H9 (cell line): ENCODE data around the gene GATD1. TPM values are rescaled to one million over a fixed set of nuclear protein-coding genes. Genes with fewer than 3 reads are reported as not detected.

Experiments used
- DNase-seq: peaks from one replicate; pipeline ENCODE4 v3.0.0-alpha.2; 2017
- H2AFZ ChIP-seq: one replicate; pipeline ENCODE4 v1.6.1; 2013; ENCODE audit warnings: mild to moderate bottlenecking, low read length, control low read depth, moderate library complexity
- H2AK5ac ChIP-seq: 2 replicates; pipeline ENCODE4 v1.6.1; 2013; ENCODE audit warnings: low read length, control low read depth, mixed read lengths; ENCODE audit not compliant: insufficient read length
- H2BK120ac ChIP-seq: one replicate; pipeline ENCODE4 v1.6.1; 2013; ENCODE audit warnings: low read depth, mild to moderate bottlenecking, low read length, control low read depth, inconsistent platforms; ENCODE audit not compliant: poor library complexity, severe bottlenecking
- H2BK12ac ChIP-seq: 2 replicates; pipeline ENCODE4 v1.6.1; 2013; ENCODE audit warnings: low read length, control low read depth, mixed read lengths, low read depth; ENCODE audit not compliant: insufficient read length
- H2BK15ac ChIP-seq: 2 replicates; pipeline ENCODE4 v1.6.1; 2013; ENCODE audit warnings: low read depth, low read length, control low read depth
- H2BK20ac ChIP-seq: one replicate; pipeline ENCODE4 v1.6.1; 2013; ENCODE audit warnings: low read depth, mild to moderate bottlenecking, low read length, control low read depth, inconsistent platforms; ENCODE audit not compliant: poor library complexity, severe bottlenecking
- H2BK5ac ChIP-seq: 2 replicates; pipeline ENCODE4 v1.6.1; 2013; ENCODE audit warnings: low read length, control low read depth, mixed read lengths; ENCODE audit not compliant: insufficient read length
- H3K14ac ChIP-seq: 2 replicates; pipeline ENCODE4 v1.6.1; 2013; ENCODE audit warnings: low read length, control low read depth; ENCODE audit not compliant: insufficient read depth
- H3K18ac ChIP-seq: 2 replicates; pipeline ENCODE4 v1.6.1; 2013; ENCODE audit warnings: low read depth, mild to moderate bottlenecking, mixed read lengths, low read length, control low read depth; ENCODE audit not compliant: insufficient read length
- H3K23ac ChIP-seq: 2 replicates; pipeline ENCODE4 v1.6.1; 2013; ENCODE audit warnings: low read length, control low read depth, mixed read lengths, low read depth; ENCODE audit not compliant: insufficient read length
- H3K23me2 ChIP-seq: 2 replicates; pipeline ENCODE4 v1.6.1; 2013; ENCODE audit warnings: low read depth, mild to moderate bottlenecking, mixed read lengths, low read length, control low read depth; ENCODE audit not compliant: insufficient read length, poor library complexity, severe bottlenecking
- H3K27ac ChIP-seq: 2 replicates; pipeline ENCODE4 v1.5.1; 2013; ENCODE audit warnings: low read length, control low read depth, mixed read lengths, low read depth; ENCODE audit not compliant: insufficient read length
- H3K27me3 ChIP-seq: 2 replicates; pipeline ENCODE4 v1.6.1; 2013; ENCODE audit warnings: low read length, control low read depth, inconsistent platforms; ENCODE audit not compliant: insufficient read depth
- H3K4ac ChIP-seq: 2 replicates; pipeline ENCODE4 v1.6.1; 2013; ENCODE audit warnings: low read depth, mild to moderate bottlenecking, control low read depth, inconsistent platforms, low read length, moderate library complexity
- H3K4me1 ChIP-seq: 2 replicates; pipeline ENCODE4 v1.6.1; 2013; ENCODE audit warnings: low read length, control low read depth, inconsistent platforms; ENCODE audit not compliant: insufficient read depth
- H3K4me2 ChIP-seq: 2 replicates; pipeline ENCODE4 v1.6.1; 2013; ENCODE audit warnings: low read length, control low read depth, mixed read lengths; ENCODE audit not compliant: insufficient read length, insufficient read depth
- H3K56ac ChIP-seq: 2 replicates; pipeline ENCODE4 v1.6.1; 2013; ENCODE audit warnings: low read depth, mild to moderate bottlenecking, mixed read lengths, low read length, control low read depth; ENCODE audit not compliant: insufficient read length
- H3K79me1 ChIP-seq: 2 replicates; pipeline ENCODE4 v1.6.1; 2013; ENCODE audit warnings: low read depth, mild to moderate bottlenecking, moderate library complexity, low read length, control low read depth, inconsistent platforms; ENCODE audit not compliant: insufficient read depth, poor library complexity, severe bottlenecking
- H3K79me2 ChIP-seq: 2 replicates; pipeline ENCODE4 v1.6.1; 2013; ENCODE audit warnings: low read length, control low read depth, inconsistent platforms; ENCODE audit not compliant: insufficient read depth
- H3K9ac ChIP-seq: 2 replicates; pipeline ENCODE4 v1.6.1; 2013; ENCODE audit warnings: low read length, control low read depth, mixed read lengths; ENCODE audit not compliant: insufficient read length; ENCODE audit errors: extremely low read depth
- H3K9me3 ChIP-seq: one replicate; pipeline ENCODE4 v1.6.1; 2013; ENCODE audit warnings: low read depth, low read length, inconsistent platforms; ENCODE audit not compliant: control insufficient read depth
- H3T11ph ChIP-seq: one replicate; pipeline ENCODE4 v1.6.1; 2013; ENCODE audit warnings: mild to moderate bottlenecking, low read length, control low read depth, inconsistent platforms
- H4K20me1 ChIP-seq: one replicate; pipeline ENCODE4 v1.6.1; 2013; ENCODE audit not compliant: control insufficient read depth, insufficient read length, insufficient read depth
- H4K5ac ChIP-seq: 2 replicates; pipeline ENCODE4 v1.6.1; 2013; ENCODE audit warnings: low read depth, mild to moderate bottlenecking, mixed read lengths, low read length, control low read depth; ENCODE audit not compliant: insufficient read length
- H4K8ac ChIP-seq: replicated peaks from 2 replicates; pipeline ENCODE4 v1.6.1; 2013; ENCODE audit warnings: low read length, control low read depth, mixed read lengths, low read depth; ENCODE audit not compliant: insufficient read length
- H4K91ac ChIP-seq: 2 replicates; pipeline ENCODE4 v1.6.1; 2013; ENCODE audit warnings: low read depth, mild to moderate bottlenecking, moderate library complexity, mixed read lengths, low read length, control low read depth; ENCODE audit not compliant: insufficient read length
- H3K27ac Mint-ChIP-seq, 3 experiments: 2 replicates in 2 of 3; 3 replicates in 1 of 3; pipeline ENCODE4 v1.8.0; 2020 to 2021; ENCODE audit warnings: mixed read lengths in 3 of 3, mild to moderate bottlenecking in 1 of 3, moderate library complexity in 1 of 3
- H3K27me3 Mint-ChIP-seq: 2 replicates; pipeline ENCODE4 v1.8.0; 2021; ENCODE audit warnings: low read depth, mild to moderate bottlenecking, moderate library complexity, mixed read lengths
- H3K36me3 Mint-ChIP-seq, 3 experiments: 2 replicates in 2 of 3; 3 replicates in 1 of 3; pipeline ENCODE4 v1.8.0; 2020 to 2021; ENCODE audit warnings: low read depth in 3 of 3, mixed read lengths in 3 of 3; ENCODE audit not compliant: insufficient read depth in 1 of 3
- H3K4me1 Mint-ChIP-seq, 2 experiments: 2 replicates each; pipeline ENCODE4 v1.8.0; 2020; ENCODE audit warnings: mixed read lengths in 2 of 2
- H3K4me3 Mint-ChIP-seq, 2 experiments: 2 replicates in 1 of 2; 3 replicates in 1 of 2; pipeline ENCODE4 v1.8.0; 2020 to 2021; ENCODE audit warnings: mild to moderate bottlenecking in 2 of 2, mixed read lengths in 2 of 2, moderate library complexity in 1 of 2
- H3K9me3 Mint-ChIP-seq, 2 experiments: 2 replicates in 1 of 2; 3 replicates in 1 of 2; pipeline ENCODE4 v1.8.0; 2020; ENCODE audit warnings: mild to moderate bottlenecking in 2 of 2, mixed read lengths in 2 of 2, moderate library complexity in 1 of 2
- CTCF ChIP-seq: fragments of 200-600 bp; sonication (generic); conservative IDR thresholded peaks from 3 replicates; pipeline ENCODE4 v1.8.0; 2021; ENCODE audit warnings: antibody characterized with exemption, mild to moderate bottlenecking
- WGBS: extraction: QIAGEN DNeasy Blood & Tissue Kit; methylation state at CpG from one replicate; pipeline ENCODE4 v1.1.7; 2013; ENCODE audit warnings: missing lambda C conversion rate, low lambda C conversion rate, mixed read lengths; ENCODE audit not compliant: insufficient read length; ENCODE audit errors: extremely low coverage; 5-methylcytosine and 5-hydroxymethylcytosine counted together
- total RNA-seq: library from RNA; stranded (reverse); gene quantifications from 2 replicates; pipeline ENCODE4 v1.2.1, GENCODE V29; 2021

GATD1 gene
- total RNA-seq, 1 experiment from 2014 or later, result 60.0 TPM

DNA sequence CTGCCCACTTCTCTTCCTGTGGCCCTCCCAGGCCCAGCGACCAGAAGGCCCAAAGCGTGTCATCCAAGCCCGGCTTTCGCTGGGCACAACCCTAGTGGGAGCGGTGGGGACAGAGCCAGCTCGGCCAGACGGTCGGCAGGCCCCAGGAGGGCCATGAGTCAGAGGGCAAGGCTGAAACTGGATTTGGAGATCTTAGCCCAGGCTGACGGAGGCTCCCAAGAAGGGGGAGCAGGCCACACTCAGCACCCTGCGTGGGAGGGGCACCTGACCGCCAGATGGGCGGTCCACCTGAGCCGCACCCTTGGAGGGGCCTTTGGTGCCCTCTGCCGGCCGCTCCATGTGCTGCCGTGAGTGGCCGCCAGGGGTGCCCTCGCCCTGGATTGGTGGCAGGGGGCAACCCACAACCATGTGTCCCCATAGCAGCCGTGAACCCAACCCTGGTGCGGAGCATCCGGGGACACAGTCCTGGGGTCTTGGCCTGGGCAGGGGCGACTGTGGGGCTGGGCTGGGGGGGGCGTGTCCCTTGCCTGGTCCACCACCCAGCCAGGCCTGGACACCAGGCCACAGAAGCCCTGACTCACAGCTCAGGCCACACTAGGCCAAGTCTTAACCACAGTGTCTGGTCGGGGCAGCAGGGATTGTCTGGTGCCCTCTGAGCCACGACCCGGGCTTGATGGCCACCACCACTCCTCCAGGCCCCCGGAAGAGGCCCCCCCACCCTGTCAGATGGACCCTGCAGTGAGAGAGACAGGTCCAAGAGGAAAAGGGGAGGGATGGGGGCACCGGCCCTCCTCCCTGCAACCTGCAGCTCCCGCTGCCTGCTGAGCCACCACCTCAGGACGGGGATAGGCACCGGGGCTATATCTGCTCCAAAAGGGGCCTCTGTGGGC, 49.2 kb downstream of the GATD1 start:
- no peak overlapping the region for H2BK5ac ChIP-seq
- H2AFZ ChIP-seq, result no peak overlapping the region
- H3K4me2 ChIP-seq, result no peak overlapping the region

More for the DNA sequence above, 49.2 kb downstream of the GATD1 start:
- H2BK20ac ChIP-seq, result no peak overlapping the region
- H3K56ac ChIP-seq, result no peak overlapping the region
- no peak overlapping the region for H4K8ac ChIP-seq
- H3K79me2 ChIP-seq, result no peaks in the 10 kb centered on the region
- no peak overlapping the region for H3K23ac ChIP-seq
- no peak overlapping the region for H2BK120ac ChIP-seq
- H3K27me3 Mint-ChIP-seq, result peaks cover 3% of the 10 kb centered on the region; the same call in 1 of the 2 replicates
- no peaks in the 10 kb centered on the region for H3K27me3 ChIP-seq
- H3K36me3 Mint-ChIP-seq, result peaks cover 0 to 6% (median 0%) of the 10 kb centered on the region in 3 experiments; a peak in 2 of 7 replicates
- no peak overlapping the region; the same call in 1 of the 2 replicates for H3K14ac ChIP-seq
- no peak overlapping the region for H3K4me3 Mint-ChIP-seq
- no peak overlapping the region for H3K27ac Mint-ChIP-seq
- H3T11ph ChIP-seq, result no peak overlapping the region
- DNase-seq, result peak; percentile 89
- no peak overlapping the region for H2AK5ac ChIP-seq
- H3K9me3 ChIP-seq, result no peaks in the 10 kb centered on the region
- H2BK15ac ChIP-seq, result no peak overlapping the region
- H3K9ac ChIP-seq, result no peak overlapping the region
- H3K79me1 ChIP-seq, result no peaks in the 10 kb centered on the region
- no peak overlapping the region for H4K91ac ChIP-seq
- H3K18ac ChIP-seq, result no peak overlapping the region
- no peaks in the 10 kb centered on the region for H3K4me1 ChIP-seq
- no peak overlapping the region for H3K27ac ChIP-seq
- H4K20me1 ChIP-seq, result no peaks in the 10 kb centered on the region
- WGBS, result no CpG with 5 or more reads among the region's 31 CpGs
- peaks cover 7% of the 10 kb centered on the region for H3K23me2 ChIP-seq
- TF ChIP-seq CTCF, result peak; percentile 100
- no peaks in the 10 kb centered on the region for H3K9me3 Mint-ChIP-seq
- H3K4ac ChIP-seq, result no peak overlapping the region
- H3K4me1 Mint-ChIP-seq, result peaks cover 5 to 18% of the 10 kb centered on the region in 2 experiments; a peak in 3 of 4 replicates
- H2BK12ac ChIP-seq, result no peak overlapping the region
- no peak overlapping the region for H4K5ac ChIP-seq
